Activated CD8-positive, alpha-beta T cell treated with anti-CD3 and anti-CD28 coated beads for 36 hours (primary cell): ENCODE data around the gene HOOK1. TPM values are rescaled to one million over a fixed set of nuclear protein-coding genes. Genes with fewer than 3 reads are reported as not detected.

Experiments used
- ATAC-seq: fragments of 200-7000 bp; cut with Tn5 transposase; one replicate; pipeline ENCODE4 v1.10.0; 2021; ENCODE audit warnings: mild to moderate bottlenecking, moderate library complexity
- CTCF ChIA-PET: fragments of 350-600 bp; sonication (Branson Sonifier 250); formaldehyde crosslinking; loops from one replicate; lab custom pipeline; 2021; ENCODE audit warnings: antibody characterized with exemption; lab: Charles Lee
- POLR2A ChIA-PET: fragments of 350-600 bp; sonication (Branson Sonifier 250); formaldehyde crosslinking; loops from one replicate; lab custom pipeline; 2021; ENCODE audit warnings: antibody characterized with exemption; lab: Charles Lee
- DNase-seq: peaks from one replicate; pipeline ENCODE4 v3.0.0-alpha.2; 2020
- H3K27ac Mint-ChIP-seq: one replicate; pipeline ENCODE4 v1.8.0; 2021; ENCODE audit warnings: mild to moderate bottlenecking, mixed read lengths
- H3K27me3 Mint-ChIP-seq: one replicate; pipeline ENCODE4 v1.8.0; 2021; ENCODE audit warnings: mixed read lengths
- H3K36me3 Mint-ChIP-seq: one replicate; pipeline ENCODE4 v1.8.0; 2021; ENCODE audit warnings: low read depth, mixed read lengths
- H3K4me1 Mint-ChIP-seq: one replicate; pipeline ENCODE4 v1.8.0; 2021; ENCODE audit warnings: low read depth, mixed read lengths
- H3K4me3 Mint-ChIP-seq: one replicate; pipeline ENCODE4 v1.8.0; 2021; ENCODE audit warnings: mild to moderate bottlenecking, moderate library complexity, mixed read lengths
- H3K9me3 Mint-ChIP-seq: one replicate; pipeline ENCODE4 v1.8.0; 2021; ENCODE audit warnings: mixed read lengths
- CTCF ChIP-seq: fragments of 200-600 bp; IDR thresholded peaks from one replicate; pipeline ENCODE4 v1.8.0; 2022; ENCODE audit warnings: antibody characterized with exemption, mild to moderate bottlenecking
- intact Hi-C: fragments of 100-400 bp; cut with micrococcal nuclease; formaldehyde crosslinking; loops from one replicate; pipeline ENCODE4 v1.10.0; 2022
- total RNA-seq, 2 experiments: library from RNA; stranded (reverse); gene quantifications; one replicate each; pipeline ENCODE4 v1.2.3, GENCODE V29; 2021

HOOK1 gene
- total RNA-seq, 2 experiments from 2014 or later: 13.3 to 15.9 TPM

- Mint-ChIP-seq H3K36me3 (peaks cover 6% of the 10 kb centered on the region), H3K27ac (no peak overlapping the region), H3K4me3 (no peak overlapping the region), H3K4me1 (peaks cover 2% of the 10 kb centered on the region), H3K9me3 (peaks cover 6% of the 10 kb centered on the region), H3K27me3 (no peaks in the 10 kb centered on the region)
- ChIA-PET CTCF (interaction anchor here (0.9 to 6.3 kb wide), 6 partner anchors 12 to 69 kb away, joined by 3 to 131 read pairs (median 4); no protein-coding TSS in a partner anchor), POLR2A (no interaction called here)
- DNase-seq (no peak), ATAC-seq (no peak)
- intact Hi-C loops: no loop called here
- no peak for TF ChIP-seq CTCF
Measured at GRCh38 chr1:59880735-59881134, 66.0 kb downstream of the HOOK1 start.

GRCh38 chr1:59885160-59885832 lies 70.5 kb downstream of the HOOK1 start:
- Mint-ChIP-seq H3K36me3 (no peaks in the 10 kb centered on the region), H3K27ac (no peak overlapping the region), H3K4me1 (no peaks in the 10 kb centered on the region), H3K9me3 (peaks cover 13% of the 10 kb centered on the region), H3K27me3 (peaks cover 1% of the 10 kb centered on the region), H3K4me3 (no peak overlapping the region)
- ChIA-PET POLR2A (no interaction called here), CTCF (no interaction called here)
- DNase-seq (no peak), ATAC-seq (no peak)
- intact Hi-C loops: no loop called here
- no peak for TF ChIP-seq CTCF

- ATAC-seq (peak; percentile 34), DNase-seq (peak; percentile 6)
- ChIA-PET POLR2A (no interaction called here), CTCF (interaction anchor here (0.9 to 2.4 kb wide), 3 partner anchors 10 to 54 kb away, joined by 4 to 15 read pairs (median 4); no protein-coding TSS in a partner anchor)
- no peak for TF ChIP-seq CTCF
- H3K36me3 Mint-ChIP-seq: no peaks in the 10 kb centered on the region
- H3K9me3 Mint-ChIP-seq: peaks cover 16% of the 10 kb centered on the region
- no peak overlapping the region for H3K4me3 Mint-ChIP-seq
- intact Hi-C loops: no loop called here
- no peaks in the 10 kb centered on the region for H3K27me3 Mint-ChIP-seq
- peaks cover 17% of the 10 kb centered on the region for H3K4me1 Mint-ChIP-seq
- H3K27ac Mint-ChIP-seq: peak overlapping the region; percentile 40
Measured at GRCh38 chr1:59892841-59893811, 78.4 kb downstream of the HOOK1 start.

GRCh38 chr1:59897165-59897564 lies 82.4 kb downstream of the HOOK1 start:
- POLR2A ChIA-PET: no interaction called here

More at GRCh38 chr1:59897165-59897564, 82.4 kb downstream of the HOOK1 start:
- H3K4me3 Mint-ChIP-seq: no peak overlapping the region
- peaks cover 2% of the 10 kb centered on the region for H3K27me3 Mint-ChIP-seq
- intact Hi-C loops: no loop called here
- ATAC-seq: no peak
- DNase-seq: no peak
- CTCF ChIA-PET: no interaction called here
- no peaks in the 10 kb centered on the region for H3K9me3 Mint-ChIP-seq
- no peak overlapping the region for H3K27ac Mint-ChIP-seq
- H3K4me1 Mint-ChIP-seq: peaks cover 15% of the 10 kb centered on the region
- no peak for TF ChIP-seq CTCF
- no peaks in the 10 kb centered on the region for H3K36me3 Mint-ChIP-seq
